Thoracic aorta endothelial cell (primary cell): ENCODE results near the gene ACSM2A. TPM values are rescaled to one million over a fixed set of nuclear protein-coding genes. Genes with fewer than 3 reads are reported as not detected.

ENCODE experiments used
- total RNA-seq: library from RNA; depleted of rRNA; stranded (reverse); fragments of >200 nt; gene quantifications from 2 replicates; pipeline ENCODE4 v1.2.3, GENCODE V29; 2012

Gene ACSM2A
- under 0.01 TPM in 1 of 2 replicates, not detected in the other for total RNA-seq

GRCh38 chr16:20451364-20451763 is at the start of gene ACSM2A:
TSS of gene ACSM2A (plus strand) at chr16:20451521. CDS start at chr16:20460115, 8,594 bp downstream.

GRCh38 chr16:20404637-20405036 is 46.7 kb upstream of the ACSM2A start, which contains the start of gene PDILT:
TSS of gene PDILT (minus strand) at chr16:20404737. CDS start at chr16:20399300, 5,437 bp downstream.

GRCh38 chr16:20409398-20410120 is 41.8 kb upstream of the ACSM2A start, which contains the start of gene ACSM5:
TSS of gene ACSM5 (plus strand) at chr16:20409534. CDS start at chr16:20411485, 1,951 bp downstream.

Other genes with a start within 250 kb of the ACSM2A start
- gene GP2, start 124.0 kb upstream of the ACSM2A start, total RNA-seq = not detected in 2 replicates
- not detected in 2 replicates for gene UMOD, start 98.8 kb upstream of the ACSM2A start, total RNA-seq
- gene PDILT, start 46.8 kb upstream of the ACSM2A start, total RNA-seq = not detected in 2 replicates
- not detected in 2 replicates for gene ACSM5, start 42.0 kb upstream of the ACSM2A start, total RNA-seq
- 0.07 TPM in 1 of 2 replicates, not detected in the other for gene ACSM2B, start 124.8 kb downstream of the ACSM2A start, total RNA-seq
- 0.07 TPM in 1 of 2 replicates, not detected in the other for gene ACSM1, start 246.2 kb downstream of the ACSM2A start, total RNA-seq